H54 (cell line): ENCODE results near the gene LCK.

Source experiments
- DNase-seq: peaks from one replicate; pipeline ENCODE4 v3.0.0; 2011; ENCODE audit warnings: low spot score, mixed read lengths; ENCODE audit not compliant: insufficient read length
- FAIRE-seq: peaks from 3 replicates; lab custom pipeline; 2011; peaks lifted over from hg19 to GRCh38; lab: Jason Lieb, UNC
- POLR2A ChIP-seq: IDR thresholded peaks from 2 replicates; pipeline ENCODE4 v1.6.1; 2011; ENCODE audit warnings: low read depth, mild to moderate bottlenecking, low read length

LCK gene

DNA sequence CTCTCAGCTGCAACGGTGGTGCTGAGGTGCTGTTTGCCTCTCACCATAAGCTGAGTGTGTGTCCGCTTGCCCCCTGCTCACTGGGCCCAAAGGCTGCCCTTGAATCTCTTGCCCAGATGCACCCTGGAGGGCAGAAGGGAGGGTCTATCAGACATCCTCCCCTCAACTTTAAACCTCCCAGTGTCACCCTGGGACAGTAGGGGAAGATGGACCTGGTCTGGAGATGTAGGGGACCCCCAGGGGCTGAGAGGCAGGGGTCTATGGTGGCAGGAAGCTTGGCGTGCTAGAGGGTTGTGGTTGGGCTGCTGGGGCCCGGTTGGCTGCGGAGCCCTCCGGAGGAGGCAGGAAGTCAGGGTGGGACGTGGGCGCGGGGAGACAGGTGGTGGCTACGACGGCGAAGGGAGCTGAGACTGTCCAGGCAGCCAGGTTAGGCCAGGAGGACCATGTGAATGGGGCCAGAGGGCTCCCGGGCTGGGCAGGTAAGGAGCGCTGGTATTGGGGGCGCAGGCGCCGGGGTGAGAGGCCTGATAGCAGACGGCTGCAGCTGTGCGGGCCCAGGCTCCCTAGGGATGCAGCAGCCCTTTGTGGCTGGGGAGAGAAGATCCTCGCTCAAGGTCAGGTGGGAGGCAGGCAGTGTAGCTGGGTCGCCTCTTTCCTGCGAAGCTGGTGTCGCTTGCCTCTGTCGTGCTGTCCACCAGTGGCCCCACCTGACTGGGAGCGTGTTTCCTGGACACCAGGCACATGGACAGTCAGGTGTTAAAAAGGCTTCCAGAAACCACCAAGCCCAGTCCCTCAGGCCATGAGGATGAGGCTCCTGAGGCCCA lies at the start of gene LCK:
Gene LCK, plus strand, starts transcription at position 373 of the 824 bp plus-strand sequence. CDS start 23,065 bp downstream, outside the sequence.
- FAIRE-seq (no peak), DNase-seq (no peak)
- no peak for TF ChIP-seq POLR2A

DNA sequence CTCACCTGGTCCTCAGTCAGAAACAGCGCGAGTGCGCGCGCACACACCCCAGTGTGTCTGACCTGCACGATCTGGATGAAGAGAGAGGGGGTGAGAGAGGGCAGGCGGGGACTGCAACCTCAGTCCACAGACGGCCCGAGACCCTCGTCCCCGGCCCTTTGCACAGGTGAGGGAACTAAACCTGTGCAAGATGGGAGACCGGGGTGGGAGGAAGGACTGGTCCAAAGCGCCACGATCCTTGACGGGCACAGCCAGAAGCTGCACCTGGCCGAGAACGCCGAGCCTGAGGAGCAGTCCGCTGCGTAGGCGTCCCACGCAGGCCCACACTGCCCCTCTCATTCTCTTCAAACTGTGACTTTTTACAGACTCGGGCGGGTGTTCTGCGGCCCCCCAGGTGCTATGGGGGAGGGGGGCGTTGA lies 46.1 kb upstream of the LCK start:
- FAIRE-seq (no peak), DNase-seq (no peak)
- no peak for TF ChIP-seq POLR2A

DNA sequence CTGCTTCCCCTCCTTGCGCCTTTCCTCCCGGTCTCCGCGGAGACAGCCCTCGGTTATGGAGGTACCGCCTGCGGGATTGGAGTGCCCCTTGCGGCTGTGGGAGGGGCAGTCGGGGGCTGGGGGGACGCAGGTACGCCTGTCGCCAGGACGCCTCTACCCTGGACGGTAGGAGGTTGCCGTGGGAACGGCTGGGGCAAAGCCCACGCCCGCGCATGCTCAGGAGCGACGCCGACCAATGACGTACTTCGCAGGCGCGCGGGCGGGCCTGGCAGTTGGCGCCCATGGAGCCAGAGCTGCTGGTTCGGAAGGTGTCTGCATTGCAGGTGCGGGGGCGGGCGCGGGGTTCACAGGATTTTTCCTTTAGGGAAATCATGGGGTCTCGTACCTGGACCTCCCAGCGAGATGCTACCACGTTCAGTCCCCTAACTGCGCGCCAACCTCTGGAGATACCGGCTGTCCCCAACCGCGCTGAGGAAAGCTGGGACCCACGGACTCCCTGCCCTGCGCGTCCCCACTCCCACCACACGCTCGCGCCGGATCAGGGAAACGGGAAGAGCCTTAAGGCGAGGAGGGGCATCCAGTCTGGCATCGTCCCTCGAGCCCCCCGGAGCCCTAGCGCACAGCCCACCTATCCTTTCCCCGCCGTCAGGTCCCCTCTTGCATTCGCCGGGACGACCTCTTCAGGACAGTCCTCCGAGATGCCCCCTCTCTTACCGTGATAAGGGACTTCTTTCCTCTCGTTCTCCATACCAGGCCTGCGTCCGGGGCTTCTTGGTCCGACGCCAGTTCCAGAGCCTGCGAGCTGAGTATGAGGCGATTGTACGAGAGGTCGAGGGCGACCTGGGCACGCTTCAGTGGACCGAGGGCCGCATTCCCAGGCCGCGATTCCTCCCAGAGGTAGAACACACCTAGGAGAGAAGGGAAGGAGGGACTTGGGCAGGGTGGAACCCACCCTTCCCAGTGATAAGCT lies 45.4 kb upstream of the LCK start, which contains the start of gene IQCC:
Gene IQCC, plus strand, starts transcription at position 271 of the 970 bp plus-strand sequence. Its CDS starts 11 bp downstream, at position 282.
- FAIRE-seq = no peak
- DNase-seq = peak; percentile 79
- TF ChIP-seq POLR2A = peak; percentile 83

DNA sequence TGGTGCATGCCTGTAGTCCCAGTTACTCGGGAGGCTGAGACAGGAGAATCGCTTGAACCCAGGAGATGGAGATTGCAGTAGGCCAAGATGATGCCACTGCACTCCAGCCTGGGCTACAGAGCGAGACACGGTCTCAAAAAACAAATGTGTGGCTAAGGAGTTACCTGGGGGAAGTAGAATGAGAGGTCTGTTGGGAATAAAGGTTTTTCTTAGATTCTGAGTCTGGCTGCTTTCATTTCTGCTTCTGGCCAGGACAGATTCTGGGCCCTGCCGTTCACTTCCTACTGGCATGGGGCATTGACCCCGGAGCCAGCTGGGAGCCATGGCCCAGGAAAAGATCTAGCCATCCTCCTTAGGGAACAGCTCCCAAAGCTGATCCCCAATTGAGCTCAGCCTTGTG lies 42.6 kb upstream of the LCK start:
- 0 out of 2 replicates have a peak, but pooled peaks have one; percentile 11 for TF ChIP-seq POLR2A
- FAIRE-seq = no peak
- no peak for DNase-seq

DNA sequence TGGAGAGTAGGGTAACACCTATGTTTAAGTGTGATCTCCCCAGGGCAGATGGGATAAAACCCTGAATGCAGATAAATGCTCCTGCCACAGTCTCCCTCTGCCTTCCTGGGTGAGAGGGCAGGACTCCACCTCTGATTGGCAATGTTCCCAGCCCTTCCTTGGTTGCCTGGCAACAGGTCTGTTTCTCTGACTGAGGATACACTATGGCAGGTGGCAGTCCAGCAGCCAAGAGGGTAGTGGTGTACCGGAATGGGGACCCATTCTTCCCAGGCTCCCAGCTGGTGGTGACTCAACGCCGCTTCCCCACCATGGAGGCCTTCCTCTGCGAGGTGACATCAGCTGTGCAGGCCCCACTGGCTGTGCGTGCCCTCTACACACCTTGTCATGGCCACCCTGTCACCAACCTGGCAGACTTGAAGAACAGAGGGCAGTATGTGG lies 42.2 kb upstream of the LCK start, which contains the start of gene DCDC2B:
Gene DCDC2B, plus strand, starts transcription at position 199 of the 438 bp plus-strand sequence. Its CDS starts 5 bp downstream, at position 204.
- DNase-seq (peak; percentile 40), FAIRE-seq (no peak)

DNA sequence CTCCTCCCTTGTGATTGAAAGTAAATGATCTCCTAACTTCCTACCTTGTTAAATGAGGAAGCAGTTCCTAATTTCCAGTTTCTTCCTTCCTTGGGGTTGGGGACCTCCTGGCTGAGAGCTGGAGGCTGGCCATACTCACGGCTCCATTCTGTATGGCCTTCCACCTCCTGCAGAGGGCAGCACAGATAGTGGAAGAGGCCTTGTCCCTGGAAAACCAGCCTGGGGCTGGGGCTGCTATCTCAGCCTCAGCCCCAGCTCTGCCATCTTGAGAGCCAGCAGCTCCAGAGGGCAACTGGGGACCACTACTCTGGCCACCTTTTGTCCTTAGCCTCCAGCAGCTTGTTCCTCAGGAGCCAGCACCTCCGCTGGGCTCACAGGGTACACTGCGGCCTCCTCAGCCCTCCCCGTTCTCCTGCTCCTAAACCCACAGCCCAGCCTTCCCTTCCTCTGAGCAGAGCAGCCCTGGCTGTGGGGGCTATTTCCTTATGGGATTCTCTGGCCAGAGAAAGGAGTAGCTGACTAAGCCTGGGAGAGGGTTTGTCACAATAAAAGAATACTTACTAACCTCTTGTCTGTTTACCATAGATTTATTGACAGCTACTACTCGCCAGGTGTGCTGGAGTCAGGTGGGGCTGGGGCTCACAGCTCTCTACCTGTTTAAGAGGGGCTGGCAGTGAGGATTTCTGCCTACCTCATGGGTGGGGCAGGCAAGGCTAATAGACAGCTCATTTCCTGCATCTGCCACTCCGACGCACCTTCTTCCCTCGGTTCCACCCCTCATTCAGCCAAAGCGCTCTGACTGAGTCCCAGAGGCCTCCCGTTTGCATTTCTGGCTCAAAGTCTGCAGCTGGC lies 35.2 kb upstream of the LCK start:
- peak; percentile 58 for DNase-seq
- no peak for FAIRE-seq
- no peak for TF ChIP-seq POLR2A

More for the DNA sequence above, 42.2 kb upstream of the LCK start, which contains the start of gene DCDC2B:
- no peak for TF ChIP-seq POLR2A

DNA sequence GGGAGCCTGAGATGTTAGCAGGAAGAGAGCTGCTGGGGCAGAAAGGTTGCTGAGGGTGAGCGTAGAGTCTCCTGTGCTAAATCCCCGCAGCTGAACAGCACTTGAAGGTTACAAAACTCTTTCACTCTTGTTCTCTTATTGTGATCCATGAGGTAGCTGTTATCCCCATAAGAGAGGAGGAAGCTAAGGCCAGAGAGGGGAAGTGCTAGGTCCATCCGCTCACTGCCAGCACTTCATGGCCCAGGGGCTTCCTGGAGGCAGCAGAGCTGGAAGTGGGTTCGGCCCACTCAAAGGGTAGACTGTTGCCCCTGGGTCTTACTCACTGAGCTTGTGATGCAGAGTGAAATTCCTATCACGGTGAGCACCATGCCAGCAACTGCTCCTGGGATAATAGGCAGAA lies 34.5 kb upstream of the LCK start:
- FAIRE-seq (no peak), DNase-seq (no peak)
- no peak for TF ChIP-seq POLR2A

DNA sequence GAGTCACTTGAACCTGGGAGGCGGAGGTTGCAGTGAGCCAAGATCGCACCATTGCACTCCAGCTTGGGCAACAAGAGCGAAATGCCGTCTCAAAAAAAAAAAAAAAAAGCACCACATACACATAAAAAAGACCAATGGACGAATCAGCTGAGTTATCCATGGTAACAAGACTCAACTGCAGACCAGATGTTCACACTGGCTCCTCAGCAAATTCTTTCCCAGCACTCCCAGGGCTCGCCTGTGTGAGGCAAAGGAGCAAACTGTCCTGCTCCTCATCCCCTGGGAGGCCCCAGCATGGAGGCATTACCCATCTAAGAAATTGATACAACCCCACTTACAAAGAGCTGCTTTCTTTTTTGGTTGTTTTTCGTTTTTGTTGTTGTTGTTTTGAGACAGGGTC lies 32.0 kb upstream of the LCK start:
- FAIRE-seq (no peak), DNase-seq (no peak)
- no peak for TF ChIP-seq POLR2A

DNA sequence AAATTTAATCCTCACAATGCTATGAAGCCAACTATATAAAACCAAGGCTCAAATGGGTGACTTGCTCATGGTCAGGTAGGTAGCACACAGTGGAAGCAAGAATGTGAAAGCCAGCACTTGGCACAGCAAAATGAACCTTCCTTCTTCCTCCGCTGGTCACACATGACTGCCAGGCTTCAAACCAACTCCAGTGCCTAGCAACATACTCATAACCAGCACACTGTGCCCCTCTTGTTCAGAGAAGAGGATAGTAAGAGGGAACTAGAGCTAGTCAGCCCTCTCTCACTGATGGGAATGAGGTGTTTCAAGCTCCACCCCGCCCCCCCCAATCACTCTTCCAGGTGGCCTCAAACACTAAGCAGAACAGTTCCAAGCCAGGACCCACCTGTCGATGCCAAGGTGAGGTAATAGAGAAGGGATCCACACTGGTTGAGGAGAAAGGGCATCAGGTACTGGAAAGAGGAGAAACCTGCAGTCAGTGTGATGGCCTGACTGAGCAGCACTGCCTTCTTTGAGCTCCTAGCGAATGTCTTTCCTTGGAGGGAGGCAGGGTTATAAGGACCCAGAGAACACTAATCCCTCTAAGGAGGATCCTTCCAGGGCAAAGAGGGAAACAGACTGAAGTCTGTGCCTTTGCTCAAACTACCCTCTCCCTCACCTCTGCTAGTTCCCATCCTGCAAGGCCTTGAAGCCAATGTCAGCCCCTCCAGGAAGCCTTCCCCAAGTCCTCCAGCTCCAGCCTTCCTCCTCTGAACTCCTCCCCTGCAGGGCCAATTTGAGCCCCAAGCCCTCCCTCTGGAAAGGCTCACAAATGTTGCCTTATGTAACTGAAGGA lies 30.1 kb upstream of the LCK start:
- no peak for TF ChIP-seq POLR2A
- FAIRE-seq (no peak), DNase-seq (no peak)

DNA sequence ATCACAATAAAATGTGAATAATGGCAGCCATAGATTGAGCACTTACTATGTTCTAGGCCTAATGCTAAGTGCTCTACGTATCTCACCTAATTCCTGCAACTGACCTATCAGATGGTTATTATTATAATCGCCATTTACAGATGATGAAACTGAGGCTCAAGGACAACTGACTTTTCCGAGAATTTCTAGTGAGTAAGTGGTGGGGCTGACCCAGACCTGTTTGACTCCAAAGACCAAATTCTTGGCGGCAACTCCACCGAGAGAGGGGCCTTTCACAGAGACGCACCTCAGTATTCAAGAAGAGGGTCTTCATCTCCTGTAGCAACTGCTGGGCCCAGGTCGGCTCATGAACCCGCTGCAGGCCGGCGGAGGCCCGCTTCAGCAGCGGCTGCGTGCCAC lies 29.5 kb upstream of the LCK start:
- FAIRE-seq = no peak
- TF ChIP-seq POLR2A = no peak
- DNase-seq = no peak

DNA sequence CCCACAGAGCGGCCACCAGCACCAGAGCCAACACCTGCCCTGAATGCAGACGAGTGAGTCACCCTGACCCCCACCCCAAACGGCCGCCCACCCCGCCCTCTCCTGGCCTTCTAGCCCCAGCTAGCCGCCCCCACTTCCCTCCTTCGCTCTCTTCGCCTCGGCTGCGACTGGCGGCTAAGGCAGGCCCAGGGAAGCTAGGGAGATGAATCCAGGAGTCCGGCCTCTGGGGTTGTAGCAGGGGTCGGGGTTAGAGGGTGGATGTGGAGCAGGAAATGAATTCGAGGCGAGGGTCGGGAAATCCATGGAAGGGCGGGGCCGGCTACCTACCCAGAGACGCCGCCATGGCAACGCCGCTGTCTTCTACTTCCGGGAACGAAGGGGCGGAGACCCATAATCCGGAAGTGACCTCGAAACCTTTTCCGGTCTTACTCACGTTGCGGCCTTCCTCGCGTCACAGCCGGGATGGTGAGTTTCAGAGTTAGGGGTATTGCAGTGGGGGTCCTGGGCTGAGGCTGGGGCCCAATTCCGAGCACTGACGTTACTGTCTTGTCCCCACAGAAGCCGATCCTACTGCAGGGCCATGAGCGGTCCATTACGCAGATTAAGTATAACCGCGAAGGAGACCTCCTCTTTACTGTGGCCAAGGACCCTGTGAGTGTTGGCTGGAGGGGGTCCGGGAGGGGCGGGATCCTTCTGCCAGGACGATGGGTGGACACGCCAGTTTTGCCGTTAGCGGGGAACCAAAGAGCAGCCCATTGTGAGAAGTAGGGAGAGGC lies 28.9 kb upstream of the LCK start, which contains the start of the genes EIF3I and TMEM234:
Gene EIF3I, plus strand, starts transcription at position 428 of the 776 bp plus-strand sequence. Its CDS starts 35 bp downstream, at position 463.
Gene TMEM234, minus strand, starts transcription at position 374 of the 776 bp plus-strand sequence. Its CDS starts 31 bp downstream, at position 343.
- peak; percentile 88 for DNase-seq
- FAIRE-seq = no peak
- peak; percentile 62; the same call in 1 of the 2 replicates for TF ChIP-seq POLR2A
